ENCODE data around the gene TF.

GRCh38 chr3:133775309-133775708 lies 29.1 kb downstream of the TF start:
- TF ChIP-seq CTCF (IDR thresholded peaks at IDR 0.05) (no peak), POLR2A (IDR thresholded peaks at IDR 0.05) (no peak)
